Sigmoid colon (tissue), 7 donors: ENCODE measurements around the gene SMAD3. TPM values are rescaled to one million over a fixed set of nuclear protein-coding genes. Genes with fewer than 3 reads are reported as not detected.

Source experiments
- DNase-seq: peaks from one replicate; pipeline ENCODE4 v3.0.0-alpha.2; 2019
- H3K27ac ChIP-seq, 4 donors: fragments of 200-600 bp; sonication (generic); one replicate each; pipeline ENCODE4 v1.5.1; 2016 to 2019; ENCODE audit warnings: mild to moderate bottlenecking in 1 of 4
- H3K27me3 ChIP-seq, 3 donors: fragments of 200-600 bp; sonication (generic); one replicate each; pipeline ENCODE4 v1.5.1; 2019; ENCODE audit warnings: mild to moderate bottlenecking in 1 of 3
- H3K36me3 ChIP-seq, 4 donors: fragments of 200-600 bp; sonication (generic); one replicate each; pipeline ENCODE4 v1.5.1; 2016 to 2019
- H3K4me1 ChIP-seq, 4 donors: fragments of 200-600 bp; sonication (generic); one replicate each; pipeline ENCODE4 v1.5.1; 2017 to 2019
- H3K4me3 ChIP-seq, 4 donors: fragments of 200-600 bp; sonication (generic); one replicate each; pipeline ENCODE4 v1.5.1; 2017 to 2019; ENCODE audit warnings: mild to moderate bottlenecking in 2 of 4, moderate library complexity in 1 of 4
- H3K9me3 ChIP-seq, 4 donors: fragments of 200-600 bp in 3 of 4; sonication (generic) in 3 of 4; one replicate each; pipeline versions ENCODE4 v1.5.1 to v1.6.1; 2013 to 2019
- EP300 ChIP-seq, 4 donors: sonication (generic); formaldehyde crosslinking; IDR thresholded peaks; one replicate each; pipeline ENCODE4 v1.6.1; 2017; ENCODE audit warnings: antibody characterized with exemption in 4 of 4
- POLR2A ChIP-seq, 2 donors: fragments of 450-650 bp; IDR thresholded peaks; one replicate each; pipeline ENCODE4 v1.6.1; 2016; ENCODE audit warnings: antibody characterized with exemption in 2 of 2, mild to moderate bottlenecking in 2 of 2, moderate library complexity in 2 of 2
- POLR2AphosphoS5 ChIP-seq, 4 donors: sonication (generic); formaldehyde crosslinking; IDR thresholded peaks; one replicate each; pipeline ENCODE4 v1.6.1; 2017; ENCODE audit warnings: antibody characterized with exemption in 4 of 4
- WGBS, 2 donors: extraction: QIAGEN DNeasy Blood & Tissue Kit; methylation state at CpG; one replicate each; pipeline ENCODE4 v1.1.7; 2013; 5-methylcytosine and 5-hydroxymethylcytosine counted together
- intact Hi-C: fragments of 100-400 bp; cut with DNase I; formaldehyde crosslinking; loops from one replicate; pipeline ENCODE4 v1.15.1; 2023
- polyA plus RNA-seq, 3 donors: library from polyadenylated mRNA; stranded (reverse); fragments of 200-250 nt; gene quantifications; one replicate each; pipeline ENCODE4 v1.2.3, GENCODE V29; 2013
- total RNA-seq, 4 donors: library from RNA; depleted of rRNA; stranded (reverse); fragments of >200 nt; gene quantifications; one replicate each; pipeline ENCODE4 v1.1.0, GENCODE V29; 2016
- TF ChIP-seq, protein P1 (sequence below), 4 experiments: fragments of 450-650 bp in 3 of 4; fragments of 200-600 bp in 1 of 4; IDR thresholded peaks; one replicate each; pipeline ENCODE4 v1.5.1; 2016 to 2019; ENCODE audit warnings: antibody characterized with exemption in 4 of 4, mild to moderate bottlenecking in 3 of 4, moderate library complexity in 2 of 4
- donor health status: healthy with polysubstance abuse.
- donor health status: Bipolar disorder and iron deficiency.
- donor health status: healthy.

The SMAD3 gene
- total and polyA plus RNA-seq, 7 donors: 12.5 to 28.2 (median 18.4) TPM

GRCh38 chr15:67098768-67099282 lies 33.4 kb downstream of the SMAD3 start:
- Histone ChIP-seq H3K4me1 (peaks cover 0 to 62% (median 49%) of the 10 kb centered on the region in 4 donors), H3K27me3 (no peaks in the 10 kb centered on the region), H3K4me3 (peak overlapping the region in 2 of 4 donors; percentile 3 to 5), H3K9me3 (no peaks in the 10 kb centered on the region), H3K27ac (peak overlapping the region; percentile 57 to 71 (median 68)), H3K36me3 (peaks cover 0 to 10% (median 0%) of the 10 kb centered on the region in 4 donors)
- 66 to 72% methylated on average over 8 of the region's 8 CpGs for WGBS, 2 donors
- intact Hi-C loops: no loop called here
- TF ChIP-seq EP300 (IDR thresholded peaks at IDR 0.05) (no peak), POLR2A (IDR thresholded peaks at IDR 0.05) (no peak), POLR2AphosphoS5 (IDR thresholded peaks at IDR 0.05) (no peak)
- TF ChIP-seq, protein P1, sequence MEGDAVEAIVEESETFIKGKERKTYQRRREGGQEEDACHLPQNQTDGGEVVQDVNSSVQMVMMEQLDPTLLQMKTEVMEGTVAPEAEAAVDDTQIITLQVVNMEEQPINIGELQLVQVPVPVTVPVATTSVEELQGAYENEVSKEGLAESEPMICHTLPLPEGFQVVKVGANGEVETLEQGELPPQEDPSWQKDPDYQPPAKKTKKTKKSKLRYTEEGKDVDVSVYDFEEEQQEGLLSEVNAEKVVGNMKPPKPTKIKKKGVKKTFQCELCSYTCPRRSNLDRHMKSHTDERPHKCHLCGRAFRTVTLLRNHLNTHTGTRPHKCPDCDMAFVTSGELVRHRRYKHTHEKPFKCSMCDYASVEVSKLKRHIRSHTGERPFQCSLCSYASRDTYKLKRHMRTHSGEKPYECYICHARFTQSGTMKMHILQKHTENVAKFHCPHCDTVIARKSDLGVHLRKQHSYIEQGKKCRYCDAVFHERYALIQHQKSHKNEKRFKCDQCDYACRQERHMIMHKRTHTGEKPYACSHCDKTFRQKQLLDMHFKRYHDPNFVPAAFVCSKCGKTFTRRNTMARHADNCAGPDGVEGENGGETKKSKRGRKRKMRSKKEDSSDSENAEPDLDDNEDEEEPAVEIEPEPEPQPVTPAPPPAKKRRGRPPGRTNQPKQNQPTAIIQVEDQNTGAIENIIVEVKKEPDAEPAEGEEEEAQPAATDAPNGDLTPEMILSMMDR (IDR thresholded peaks at IDR 0.05): no peak
- no peak for DNase-seq

DNA sequence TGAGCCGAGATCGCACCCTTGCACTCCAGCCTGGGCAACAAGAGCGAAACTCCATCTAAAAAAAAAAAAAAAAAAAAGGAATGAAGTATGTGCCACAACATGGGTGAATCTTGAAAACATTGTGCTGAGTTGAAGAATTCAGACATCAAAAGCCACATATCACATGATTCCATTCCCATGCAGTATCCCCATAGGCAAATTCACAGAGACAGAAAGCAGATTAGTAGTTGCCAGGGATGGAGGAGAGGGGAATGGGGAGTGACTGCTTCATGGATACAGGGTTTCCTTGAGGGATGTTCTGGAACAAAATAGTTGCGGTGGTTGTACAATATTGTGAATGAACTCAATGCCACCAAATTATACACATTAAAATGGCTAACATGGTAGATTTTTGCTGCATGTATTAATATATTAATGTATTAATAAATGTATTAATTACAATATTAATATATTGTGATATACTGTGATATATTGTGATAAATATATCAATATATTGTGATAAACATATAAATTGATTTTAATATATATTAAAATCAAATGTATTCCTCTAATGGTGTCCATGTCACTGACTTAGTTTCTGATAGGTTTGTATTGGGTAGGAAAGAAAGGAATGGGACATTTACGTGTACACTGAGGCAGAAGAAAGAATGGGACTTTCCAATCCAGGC lies 34.9 kb downstream of the SMAD3 start:
- intact Hi-C loops: no loop called here
- TF ChIP-seq POLR2AphosphoS5 (IDR thresholded peaks at IDR 0.05): no peak
- no peak for TF ChIP-seq POLR2A (IDR thresholded peaks at IDR 0.05)
- no peak for TF ChIP-seq EP300 (IDR thresholded peaks at IDR 0.05)
- TF ChIP-seq, protein P1 (IDR thresholded peaks at IDR 0.05): no peak
- DNase-seq: no peak
- Histone ChIP-seq H3K27me3 (no peaks in the 10 kb centered on the region), H3K36me3 (no peaks in the 10 kb centered on the region), H3K4me1 (peaks cover 0 to 76% (median 62%) of the 10 kb centered on the region in 4 donors), H3K9me3 (no peaks in the 10 kb centered on the region), H3K4me3 (no peak overlapping the region), H3K27ac (peak overlapping the region in 1 of 4 donors; percentile 21)
- 71 to 78% methylated on average over 5 of the region's 5 CpGs for WGBS, 2 donors

DNA sequence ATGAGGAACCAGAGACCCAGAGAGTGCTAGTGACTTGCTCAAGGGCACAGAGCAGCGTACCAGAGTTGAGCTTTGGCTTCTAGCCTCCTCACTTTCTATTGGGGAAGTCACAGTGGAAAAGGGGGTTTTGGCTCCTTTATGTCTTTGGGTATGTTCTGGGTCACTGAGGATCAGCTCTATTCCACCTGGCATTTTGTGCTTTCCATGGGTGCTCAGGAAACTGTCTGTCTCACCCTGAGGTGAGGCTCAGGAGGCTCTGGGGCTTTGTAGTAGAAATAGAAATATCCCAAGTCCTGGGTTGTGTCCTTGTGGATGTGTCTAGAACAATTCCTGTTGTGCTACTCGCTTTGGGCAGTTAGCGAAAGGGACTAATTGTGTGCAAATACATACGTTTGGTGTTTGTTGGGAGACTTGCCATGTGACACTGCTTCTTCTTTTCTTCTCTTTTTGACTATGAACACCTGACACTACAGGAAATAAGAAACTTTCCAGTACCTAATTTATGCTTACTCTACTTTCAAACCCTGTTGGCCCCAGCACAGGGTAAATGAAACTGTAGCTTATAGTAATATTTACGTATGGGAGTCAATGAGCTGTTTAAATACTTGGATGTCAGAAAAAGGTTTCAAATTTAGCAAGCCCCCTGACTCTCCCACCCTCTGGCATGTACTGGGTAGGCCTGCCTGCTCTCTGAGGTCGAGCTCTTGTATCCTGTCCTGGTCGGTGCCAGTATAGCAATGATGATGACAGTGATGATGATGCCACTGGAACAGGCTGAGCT lies 35.6 kb downstream of the SMAD3 start:
- Histone ChIP-seq H3K9me3 (no peaks in the 10 kb centered on the region), H3K27me3 (no peaks in the 10 kb centered on the region), H3K4me3 (no peak overlapping the region), H3K4me1 (peaks cover 0 to 83% (median 69%) of the 10 kb centered on the region in 4 donors), H3K27ac (peak overlapping the region in 2 of 4 donors; percentile 21 to 30), H3K36me3 (no peaks in the 10 kb centered on the region)
- no peak for DNase-seq
- intact Hi-C loops: no loop called here
- 48 to 85% methylated on average over 7 of the region's 7 CpGs for WGBS, 2 donors
- no peak for TF ChIP-seq EP300 (IDR thresholded peaks at IDR 0.05)
- TF ChIP-seq POLR2AphosphoS5 (IDR thresholded peaks at IDR 0.05): no peak
- no peak for TF ChIP-seq POLR2A (IDR thresholded peaks at IDR 0.05)
- TF ChIP-seq, protein P1 (IDR thresholded peaks at IDR 0.05): no peak

DNA sequence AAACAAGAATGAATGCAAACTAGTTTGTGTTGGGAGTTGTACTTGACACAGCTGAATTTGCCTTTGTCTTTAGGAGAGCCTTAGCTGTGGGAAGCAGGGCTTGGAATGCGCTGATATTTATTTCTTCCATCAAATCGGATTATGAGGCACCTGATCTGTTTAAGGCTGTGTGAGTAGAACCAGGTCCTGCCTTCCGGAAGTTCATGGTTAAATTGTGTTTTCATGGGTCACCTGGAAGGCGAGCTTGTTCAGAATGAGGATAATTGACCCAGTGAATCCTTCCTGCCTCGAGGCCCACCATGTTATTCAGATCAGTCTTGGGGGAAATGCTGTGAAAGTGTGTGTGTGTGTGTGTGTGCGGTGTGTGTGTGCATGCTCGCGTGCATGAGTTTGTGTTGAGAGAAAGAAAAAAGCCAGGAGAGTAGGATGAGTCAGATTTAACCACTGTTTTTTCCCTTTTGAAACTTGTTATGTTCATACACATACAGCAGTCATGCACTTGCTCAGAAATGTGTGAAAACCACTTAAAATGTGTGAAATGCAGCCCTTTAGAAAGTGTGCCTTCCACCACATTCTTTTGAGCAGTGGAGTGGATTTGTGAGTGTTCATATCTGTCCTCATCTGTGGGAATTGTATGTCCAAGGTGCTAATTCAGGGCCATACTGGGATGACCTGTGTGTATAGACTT lies 36.7 kb downstream of the SMAD3 start:
- Histone ChIP-seq H3K27ac (peak overlapping the region in 2 of 4 donors; percentile 21 to 30), H3K4me3 (no peak overlapping the region), H3K27me3 (no peaks in the 10 kb centered on the region), H3K4me1 (peaks cover 0 to 93% (median 80%) of the 10 kb centered on the region in 4 donors), H3K9me3 (no peaks in the 10 kb centered on the region), H3K36me3 (no peaks in the 10 kb centered on the region)
- 45 to 58% methylated on average over 8 of the region's 8 CpGs for WGBS, 2 donors
- DNase-seq: no peak
- intact Hi-C loops: no loop called here
- TF ChIP-seq, protein P1 (IDR thresholded peaks at IDR 0.05): no peak
- no peak for TF ChIP-seq POLR2AphosphoS5 (IDR thresholded peaks at IDR 0.05)
- no peak for TF ChIP-seq POLR2A (IDR thresholded peaks at IDR 0.05)
- no peak for TF ChIP-seq EP300 (IDR thresholded peaks at IDR 0.05)
